DLD1 (cell line): ENCODE data around the gene CDT1.
"Not testable (repeated sequence)": the region's sequence is repeated elsewhere in the genome, so short reads cannot be mapped to it uniquely, and the experiment has no call there.

Experiments used
- in situ Hi-C: cut with HindIII; loops from 2 replicates; pipeline ENCODE4 v1.10.0; 2017; ENCODE audit warnings: low sequenced_read_pairs

Gene CDT1

GRCh38 chr16:88768071-88768783 lies 35.4 kb upstream of the CDT1 start:
- in situ Hi-C loops = no loop called here

- in situ Hi-C loops = no loop called here
Measured at GRCh38 chr16:88769617-88770460, 33.8 kb upstream of the CDT1 start.

- in situ Hi-C loops = no loop called here
Measured at GRCh38 chr16:88770461-88771293, 32.9 kb upstream of the CDT1 start.

- in situ Hi-C loops = no loop called here
Measured at GRCh38 chr16:88771294-88771772, 32.3 kb upstream of the CDT1 start.

DNA sequence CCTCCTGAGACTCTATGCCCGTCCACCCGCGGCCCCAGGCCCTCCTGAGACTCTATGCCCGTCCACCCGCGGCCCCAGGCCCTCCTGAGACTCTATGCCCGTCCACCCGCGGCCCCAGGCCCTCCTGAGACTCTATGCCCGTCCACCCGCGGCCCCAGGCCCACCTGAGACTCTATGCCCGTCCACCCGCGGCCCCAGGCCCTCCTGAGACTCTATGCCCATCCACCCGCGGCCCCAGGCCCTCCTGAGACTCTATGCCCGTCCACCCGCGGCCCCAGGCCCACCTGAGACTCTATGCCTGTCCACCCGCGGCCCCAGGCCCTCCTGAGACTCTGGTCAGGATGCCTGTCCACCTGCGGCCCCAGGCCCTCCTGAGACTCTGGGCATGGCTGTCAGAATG lies 31.8 kb upstream of the CDT1 start:
- in situ Hi-C loops = not testable (repeated sequence)

- in situ Hi-C loops = no loop called here
Measured at GRCh38 chr16:88772871-88773811, 30.4 kb upstream of the CDT1 start.

DNA sequence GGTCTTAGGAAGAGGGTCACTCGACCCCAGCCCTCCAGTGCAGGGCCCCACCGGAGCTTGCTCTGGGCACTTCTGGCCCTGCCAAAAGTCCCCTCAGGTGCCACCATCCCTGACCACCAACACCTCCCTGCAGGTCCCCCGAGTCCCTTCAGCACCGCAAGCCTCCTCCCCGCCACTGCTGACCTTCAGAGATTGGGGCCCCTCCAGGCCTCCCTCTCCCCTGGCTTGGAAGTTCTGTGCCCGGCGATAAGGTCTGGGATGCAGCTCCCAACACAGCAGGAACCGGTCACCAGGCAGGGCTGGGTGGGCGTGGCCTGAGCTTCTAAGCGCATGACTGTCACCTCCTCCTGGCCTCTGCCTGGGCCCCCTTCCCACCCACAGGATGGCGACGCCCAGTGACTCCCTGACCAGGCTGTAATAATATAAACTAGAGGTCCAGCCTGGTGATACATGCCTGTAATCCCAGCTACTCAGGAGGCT lies 29.7 kb upstream of the CDT1 start:
- in situ Hi-C loops = no loop called here

- in situ Hi-C loops = no loop called here
Measured at GRCh38 chr16:88774544-88775393, 28.8 kb upstream of the CDT1 start.

- in situ Hi-C loops = no loop called here
Measured at GRCh38 chr16:88775825-88776224, 27.8 kb upstream of the CDT1 start.

DNA sequence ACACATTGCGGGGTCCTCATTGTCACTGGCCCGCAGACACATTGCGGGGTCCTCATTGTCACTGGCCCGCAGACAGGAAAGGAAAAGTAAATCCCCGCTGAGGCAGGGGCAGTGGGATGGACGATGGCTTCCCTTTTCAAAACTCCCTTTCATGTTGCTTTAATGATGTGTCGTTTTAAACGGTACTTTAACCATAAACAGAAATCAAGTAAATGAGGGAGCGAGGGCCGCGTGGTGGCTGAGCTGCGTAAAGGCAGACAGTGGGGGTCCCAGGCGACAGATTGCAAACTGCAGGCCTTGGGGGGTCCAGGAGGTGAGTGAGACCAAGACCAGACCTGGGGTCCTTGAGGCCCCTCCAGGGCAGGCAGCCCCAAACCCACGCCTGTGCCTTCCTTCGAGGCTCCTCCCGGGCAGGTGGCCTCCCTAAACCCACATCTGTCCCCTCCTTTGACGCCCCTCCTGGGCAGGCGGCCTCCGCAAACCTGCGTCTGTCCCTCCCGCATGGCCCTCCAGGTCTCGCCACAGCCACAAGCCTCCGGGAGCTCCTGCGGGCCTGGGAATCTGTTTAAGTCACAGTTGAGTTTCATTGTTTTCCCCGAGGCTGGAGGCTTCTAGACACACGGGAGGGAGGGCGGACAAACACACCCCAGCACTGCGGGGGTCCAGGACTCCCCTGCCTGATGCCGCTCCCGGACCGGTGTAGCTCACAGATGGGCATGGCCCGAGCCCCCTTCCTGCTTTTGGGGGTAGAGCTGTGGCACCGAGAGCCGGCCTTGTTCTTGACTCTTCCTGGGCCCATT lies 25.9 kb upstream of the CDT1 start:
- in situ Hi-C loops = no loop called here

DNA sequence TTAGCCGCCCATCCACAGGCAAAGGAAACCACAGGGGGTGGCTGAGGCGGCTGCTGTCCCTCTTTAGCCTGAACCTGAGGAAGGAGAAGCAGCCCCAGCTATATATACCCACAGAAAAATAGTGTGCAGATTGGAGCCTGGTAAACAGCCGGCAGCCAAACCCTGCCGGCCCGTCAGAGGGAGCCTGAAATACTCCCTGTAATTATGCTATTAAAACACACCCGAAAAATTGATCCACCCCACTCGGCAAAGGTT lies 25.4 kb upstream of the CDT1 start:
- in situ Hi-C loops = no loop called here

GRCh38 chr16:88778541-88779065 lies 25.0 kb upstream of the CDT1 start:
- in situ Hi-C loops = no loop called here

- in situ Hi-C loops = no loop called here
Measured at GRCh38 chr16:88779406-88780141, 24.0 kb upstream of the CDT1 start.

GRCh38 chr16:88780142-88781062 lies 23.2 kb upstream of the CDT1 start:
- in situ Hi-C loops = no loop called here

- in situ Hi-C loops = no loop called here
Measured at GRCh38 chr16:88781140-88782077, 22.2 kb upstream of the CDT1 start.
